Right lobe of liver (tissue), 4 donors: ENCODE results near the gene ACIN1.

Experiments used
- CTCF ChIP-seq, 4 donors: fragments of 200-600 bp in 3 of 4; fragments of 450-650 bp in 1 of 4; IDR thresholded peaks; one replicate each; pipeline versions ENCODE4 v1.5.1 to v1.8.0; 2016 to 2022; ENCODE audit warnings: antibody characterized with exemption in 4 of 4, mild to moderate bottlenecking in 2 of 4
- POLR2A ChIP-seq: fragments of 450-650 bp; IDR thresholded peaks from one replicate; pipeline ENCODE4 v1.6.1; 2017; ENCODE audit warnings: antibody characterized with exemption, mild to moderate bottlenecking
- donor health status: DM: no; HTN: no; CAD: no.
- donor health status: DM: no; HTN: no; CAD: no.
- donor health status: DM: no; HTN: yes; CAD: no.

GRCh38 chr14:23086565-23086964 is 8.4 kb downstream of the ACIN1 start:
- TF ChIP-seq CTCF (IDR thresholded peaks at IDR 0.05) (no peak), POLR2A (no peak)
